Measurements from ENCODE around the gene KXD1. TPM values are rescaled to one million over a fixed set of nuclear protein-coding genes. Genes with fewer than 3 reads are reported as not detected.

Gene KXD1
- total and polyA plus RNA-seq, 4 experiments from 2014 or later: 88.8 to 95.6 (median 94.8) TPM

DNA sequence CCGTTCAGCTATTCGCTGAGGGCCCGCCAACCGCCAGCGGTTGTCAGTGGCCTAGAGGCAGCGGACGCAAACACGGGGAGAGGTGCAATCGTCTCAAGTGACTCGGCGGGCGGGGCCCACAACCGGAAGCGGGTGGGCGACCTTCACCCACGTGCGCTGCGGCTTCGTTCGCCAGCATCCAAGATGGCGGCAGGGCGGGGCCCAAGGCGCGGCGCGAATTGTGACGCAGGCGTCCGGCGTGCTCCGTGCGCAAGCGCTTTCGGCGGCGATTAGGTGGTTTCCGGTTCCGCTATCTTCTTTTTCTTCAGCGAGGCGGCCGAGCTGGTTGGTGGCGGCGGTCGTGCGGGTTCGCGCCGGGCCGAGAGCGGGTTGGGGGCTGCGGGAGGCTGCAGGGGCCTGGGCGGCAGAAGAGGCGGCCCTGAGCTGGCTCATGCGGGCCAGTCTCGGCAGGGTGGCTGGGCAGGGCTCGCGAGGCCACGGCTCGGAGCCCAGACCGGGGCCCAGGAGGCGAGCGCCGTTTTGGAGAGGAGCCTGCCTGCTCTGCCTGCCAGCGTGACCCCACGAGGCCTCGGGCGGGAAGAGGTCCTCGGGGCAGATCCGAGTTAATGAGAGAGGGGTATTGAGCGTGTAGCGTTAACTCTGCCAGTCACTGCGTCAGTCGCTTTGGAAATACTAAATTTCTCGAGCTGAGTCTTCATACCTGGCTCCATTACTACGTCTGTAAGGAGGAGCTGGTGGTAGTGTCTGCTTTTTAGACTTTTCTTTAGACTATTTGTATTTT, 14.1 kb downstream of the KXD1 start, which contains the start of gene UBA52:
Gene UBA52, plus strand, starts transcription at position 294 of the 781 bp plus-strand sequence. CDS start 1,444 bp downstream, outside the sequence.
- Mint-ChIP-seq H3K36me3 (peaks cover 36 to 65% of the 10 kb centered on the region in 2 donors), H3K4me3 (peak within 1 kb of the TSS; percentile 89 to 97 (median 94)), H3K27ac (peak within 1 kb of the TSS; percentile 97 to 99 (median 98)), H3K27me3 (no peaks in the 10 kb centered on the region), H3K4me1 (peaks cover 12 to 36% (median 22%) of the 10 kb centered on the region in 4 donors), H3K9me3 (peaks cover 0 to 4% (median 0%) of the 10 kb centered on the region in 8 donors)
- no peaks in the 10 kb centered on the region for H3K27me3 ChIP-seq (ENCODE audit: insufficient read depth, low read length)
- peak; percentile 98 to 99 (median 99) for DNase-seq
- peak within 1 kb of the TSS; percentile 97 for H3K27ac ChIP-seq (ENCODE audit: low read depth, low read length)
- POLR2A ChIA-PET (ENCODE audit: partially characterized antibody): interaction anchor here (0.7 to 6.8 kb wide), 34 partner anchors 9 to 1152 kb away, joined by 3 to 122 read pairs (median 4); partner anchors contain the start of genes COPE, DDX49, ELL and FKBP8
- H3K4me3 ChIP-seq (ENCODE audit: low read length in 2 of 2): peak within 1 kb of the TSS; percentile 69 to 92
- no peaks in the 10 kb centered on the region for H3K9me3 ChIP-seq (ENCODE audit: control insufficient read depth in 1 of 2, low read length in 2 of 2)
- intact Hi-C loops (cut with micrococcal nuclease): loop anchor here (1.0 to 5.0 kb wide), 6 partner anchors 14 to 348 kb away; partner anchors contain the start of genes COPE, DDX49, ELL and FKBP8
- CTCF ChIA-PET (ENCODE audit: partially characterized antibody): interaction anchor here (0.8 to 5.0 kb wide), 11 partner anchors 15 to 347 kb away, joined by 3 to 53 read pairs (median 5); partner anchors contain the start of genes COPE, DDX49, FKBP8 and KXD1
- H3K4me1 ChIP-seq (ENCODE audit: insufficient read depth, low read length): peaks cover 26% of the 10 kb centered on the region
- H3K36me3 ChIP-seq (ENCODE audit: insufficient read depth, low read length): peaks cover 52% of the 10 kb centered on the region

DNA sequence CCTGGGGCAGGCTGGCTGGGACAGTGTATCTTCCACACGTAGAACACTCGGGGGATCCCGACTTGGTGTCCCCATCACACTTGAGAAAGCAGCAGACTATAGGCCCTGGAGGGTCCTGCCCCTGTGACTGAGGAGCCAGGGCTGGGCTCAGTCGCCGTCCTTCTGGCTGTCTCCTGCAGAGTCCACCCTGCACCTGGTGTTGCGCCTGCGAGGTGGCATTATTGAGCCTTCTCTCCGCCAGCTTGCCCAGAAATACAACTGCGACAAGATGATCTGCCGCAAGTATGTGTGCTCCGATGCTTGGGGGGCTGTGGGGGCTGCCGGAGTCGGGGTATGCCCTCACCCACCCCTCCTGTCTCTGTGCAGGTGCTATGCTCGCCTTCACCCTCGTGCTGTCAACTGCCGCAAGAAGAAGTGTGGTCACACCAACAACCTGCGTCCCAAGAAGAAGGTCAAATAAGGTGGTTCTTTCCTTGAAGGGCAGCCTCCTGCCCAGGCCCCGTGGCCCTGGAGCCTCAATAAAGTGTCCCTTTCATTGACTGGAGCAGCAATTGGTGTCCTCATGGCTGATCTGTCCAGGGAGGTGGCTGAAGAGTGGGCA, 17.1 kb downstream of the KXD1 start:
- H3K27ac Mint-ChIP-seq: peak overlapping the region in 3 of 7 donors; percentile 51 to 86 (median 58)
- peaks cover 26% of the 10 kb centered on the region for H3K4me1 ChIP-seq (ENCODE audit: insufficient read depth, low read length)
- H3K9me3 Mint-ChIP-seq: peaks cover 0 to 4% (median 0%) of the 10 kb centered on the region in 8 donors

GRCh38 chr19:18576383-18576782, 18.7 kb downstream of the KXD1 start:
- Mint-ChIP-seq H3K4me1 (peaks cover 8 to 33% (median 19%) of the 10 kb centered on the region in 4 donors), H3K4me3 (peak overlapping the region in 1 of 8 donors; percentile 31), H3K27me3 (no peaks in the 10 kb centered on the region), H3K36me3 (peaks cover 29 to 54% of the 10 kb centered on the region in 2 donors), H3K9me3 (peaks cover 0 to 3% (median 0%) of the 10 kb centered on the region in 8 donors), H3K27ac (peak overlapping the region in 1 of 7 donors; percentile 32)
- no peak for DNase-seq
- intact Hi-C loops (cut with micrococcal nuclease): no loop called here
- Histone ChIP-seq H3K4me1 (ENCODE audit: insufficient read depth, low read length) (peaks cover 17% of the 10 kb centered on the region), H3K9me3 (ENCODE audit: control insufficient read depth in 1 of 2, low read length in 2 of 2) (no peaks in the 10 kb centered on the region), H3K27me3 (ENCODE audit: insufficient read depth, low read length) (no peaks in the 10 kb centered on the region), H3K27ac (ENCODE audit: low read depth, low read length) (no peak overlapping the region), H3K4me3 (ENCODE audit: low read length in 2 of 2) (no peak overlapping the region), H3K36me3 (ENCODE audit: insufficient read depth, low read length) (peaks cover 30% of the 10 kb centered on the region)
- CTCF ChIA-PET (ENCODE audit: partially characterized antibody): interaction anchor here (0.9 kb wide), 1 partner anchor 115 kb away, joined by 3 read pairs; no protein-coding TSS in a partner anchor
- POLR2A ChIA-PET (ENCODE audit: partially characterized antibody): interaction anchor here (0.9 to 1.4 kb wide), 4 partner anchors 10 to 55 kb away, joined by 3 to 7 read pairs (median 3); partner anchors contain the start of genes ELL, KXD1 and REX1BD

More for the DNA sequence above, 17.1 kb downstream of the KXD1 start:
- ChIA-PET POLR2A (ENCODE audit: partially characterized antibody) (interaction anchor here (4.0 kb wide), 1 partner anchor 13 kb away, joined by 122 read pairs; the partner anchor contains the start of gene REX1BD), CTCF (ENCODE audit: partially characterized antibody) (interaction anchor here (4.8 kb wide), 1 partner anchor 13 kb away, joined by 53 read pairs; the partner anchor contains the start of gene REX1BD)
- no peak for DNase-seq
- intact Hi-C loops (cut with micrococcal nuclease): loop anchor here (5.0 kb wide), 1 partner anchor 97 kb away; no protein-coding TSS in a partner anchor
- no peaks in the 10 kb centered on the region for H3K27me3 ChIP-seq (ENCODE audit: insufficient read depth, low read length)
- H3K36me3 ChIP-seq (ENCODE audit: insufficient read depth, low read length): peaks cover 30% of the 10 kb centered on the region
- peaks cover 29 to 57% of the 10 kb centered on the region in 2 donors for H3K36me3 Mint-ChIP-seq
- no peak overlapping the region for H3K4me3 ChIP-seq (ENCODE audit: low read length in 2 of 2)
- H3K9me3 ChIP-seq (ENCODE audit: control insufficient read depth in 1 of 2, low read length in 2 of 2): no peaks in the 10 kb centered on the region
- no peaks in the 10 kb centered on the region for H3K27me3 Mint-ChIP-seq
- H3K4me3 Mint-ChIP-seq: peak overlapping the region in 2 of 8 donors; percentile 29 to 46
- H3K4me1 Mint-ChIP-seq: peaks cover 10 to 36% (median 22%) of the 10 kb centered on the region in 4 donors
- no peak overlapping the region for H3K27ac ChIP-seq (ENCODE audit: low read depth, low read length)

DNA sequence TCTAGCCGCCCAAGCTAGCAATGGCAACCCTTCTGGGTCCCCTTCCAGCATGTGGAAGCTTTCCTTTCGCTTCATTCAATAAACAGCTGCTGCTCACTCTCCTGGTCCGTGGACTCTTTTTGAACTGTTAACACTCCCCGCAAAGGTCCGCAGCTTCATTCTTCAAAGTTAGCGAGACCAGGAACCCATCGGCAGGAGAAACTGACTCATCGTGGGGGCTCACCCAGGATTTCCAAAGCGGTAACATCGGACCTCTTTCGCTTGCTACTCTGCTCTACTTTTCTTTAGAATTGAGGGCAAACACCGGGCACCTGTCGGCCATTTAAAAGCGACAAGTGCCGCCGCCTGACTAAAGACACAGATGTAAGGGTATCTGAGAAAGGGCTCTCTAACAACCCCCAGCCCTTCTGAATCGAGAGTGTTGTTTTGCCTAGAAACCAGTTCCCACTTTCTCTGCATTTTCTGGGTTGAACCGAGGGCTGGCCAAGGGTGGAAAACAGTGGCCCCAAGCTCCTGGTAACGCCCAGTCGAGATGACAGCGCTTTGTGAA, 19.8 kb downstream of the KXD1 start:
- Histone ChIP-seq H3K4me3 (ENCODE audit: low read length in 2 of 2) (no peak overlapping the region), H3K4me1 (ENCODE audit: insufficient read depth, low read length) (peaks cover 13% of the 10 kb centered on the region), H3K36me3 (ENCODE audit: insufficient read depth, low read length) (peaks cover 30% of the 10 kb centered on the region), H3K27ac (ENCODE audit: low read depth, low read length) (no peak overlapping the region), H3K9me3 (ENCODE audit: control insufficient read depth in 1 of 2, low read length in 2 of 2) (no peaks in the 10 kb centered on the region), H3K27me3 (ENCODE audit: insufficient read depth, low read length) (no peaks in the 10 kb centered on the region)
- Mint-ChIP-seq H3K4me3 (no peak overlapping the region), H3K4me1 (peaks cover 6 to 22% (median 13%) of the 10 kb centered on the region in 4 donors), H3K27ac (peak overlapping the region in 1 of 7 donors; percentile 37), H3K27me3 (no peaks in the 10 kb centered on the region), H3K9me3 (no peaks in the 10 kb centered on the region), H3K36me3 (peaks cover 28 to 44% of the 10 kb centered on the region in 2 donors)
- intact Hi-C loops (cut with micrococcal nuclease): no loop called here
- CTCF ChIA-PET (ENCODE audit: partially characterized antibody): no interaction called here
- POLR2A ChIA-PET (ENCODE audit: partially characterized antibody): interaction anchor here (1.4 kb wide), 2 partner anchors 10 to 19 kb away, joined by 3 read pairs; partner anchors contain the start of gene KXD1
- no peak for DNase-seq

GRCh38 chr19:18580311-18580710, 22.6 kb downstream of the KXD1 start:
- CTCF ChIA-PET (ENCODE audit: partially characterized antibody): interaction anchor here (1.5 kb wide), 1 partner anchor 9 kb away, joined by 4 read pairs; no protein-coding TSS in a partner anchor
- Histone ChIP-seq H3K4me1 (ENCODE audit: insufficient read depth, low read length) (peaks cover 1% of the 10 kb centered on the region), H3K27me3 (ENCODE audit: insufficient read depth, low read length) (no peaks in the 10 kb centered on the region), H3K27ac (ENCODE audit: low read depth, low read length) (no peak overlapping the region), H3K4me3 (ENCODE audit: low read length in 2 of 2) (no peak overlapping the region), H3K9me3 (ENCODE audit: control insufficient read depth in 1 of 2, low read length in 2 of 2) (no peaks in the 10 kb centered on the region), H3K36me3 (ENCODE audit: insufficient read depth, low read length) (peaks cover 12% of the 10 kb centered on the region)
- Mint-ChIP-seq H3K27ac (peak overlapping the region in 1 of 7 donors; percentile 38), H3K4me1 (peaks cover under 1 to 2% (median under 1%) of the 10 kb centered on the region in 4 donors), H3K4me3 (no peak overlapping the region), H3K9me3 (no peaks in the 10 kb centered on the region), H3K27me3 (no peaks in the 10 kb centered on the region), H3K36me3 (peaks cover 14 to 21% of the 10 kb centered on the region in 2 donors)
- intact Hi-C loops (cut with micrococcal nuclease): no loop called here
- DNase-seq: no peak
- POLR2A ChIA-PET (ENCODE audit: partially characterized antibody): interaction anchor here (1.4 to 1.6 kb wide), 2 partner anchors 9 to 14 kb away, joined by 4 to 8 read pairs; partner anchors contain the start of gene UBA52

- Mint-ChIP-seq H3K27ac (peak overlapping the region in 1 of 7 donors; percentile 57), H3K27me3 (no peaks in the 10 kb centered on the region), H3K9me3 (no peaks in the 10 kb centered on the region), H3K36me3 (peaks cover 0 to 3% of the 10 kb centered on the region in 2 donors), H3K4me3 (peak overlapping the region in 2 of 8 donors; percentile 25 to 33), H3K4me1 (peaks cover 18 to 43% (median 32%) of the 10 kb centered on the region in 4 donors)
- H3K27me3 ChIP-seq (ENCODE audit: insufficient read depth, low read length): no peaks in the 10 kb centered on the region
- no peak overlapping the region for H3K4me3 ChIP-seq (ENCODE audit: low read length in 2 of 2)
- no peak overlapping the region for H3K27ac ChIP-seq (ENCODE audit: low read depth, low read length)
- CTCF ChIA-PET (ENCODE audit: partially characterized antibody): interaction anchor here (1.1 to 4.5 kb wide), 6 partner anchors 8 to 333 kb away, joined by 3 to 53 read pairs (median 5); partner anchors contain the start of genes COPE, DDX49, KXD1 and UBA52
- POLR2A ChIA-PET (ENCODE audit: partially characterized antibody): interaction anchor here (0.6 to 6.3 kb wide), 8 partner anchors 10 to 307 kb away, joined by 3 to 122 read pairs (median 4); partner anchors contain the start of genes FKBP8, KXD1 and UBA52
- no peak for DNase-seq
- H3K36me3 ChIP-seq (ENCODE audit: insufficient read depth, low read length): peaks cover 4% of the 10 kb centered on the region
- peaks cover 34% of the 10 kb centered on the region for H3K4me1 ChIP-seq (ENCODE audit: insufficient read depth, low read length)
- intact Hi-C loops (cut with micrococcal nuclease): loop anchor here (5.0 kb wide), 1 partner anchor 109 kb away; no protein-coding TSS in a partner anchor
- no peaks in the 10 kb centered on the region for H3K9me3 ChIP-seq (ENCODE audit: control insufficient read depth in 1 of 2, low read length in 2 of 2)
Measured at GRCh38 chr19:18586306-18586705, 28.6 kb downstream of the KXD1 start.
